Activated CD4-positive, alpha-beta T cell treated with anti-CD3 and anti-CD28 coated beads, Interleukin-2, amount 50 U/mL, for 48 hours (primary cell): Measurements from ENCODE around the gene GGNBP2.

Experiments
- DNase-seq, 2 experiments: peaks; one replicate each; pipeline ENCODE4 v3.0.0-alpha.2; 2020

GGNBP2 gene

DNA sequence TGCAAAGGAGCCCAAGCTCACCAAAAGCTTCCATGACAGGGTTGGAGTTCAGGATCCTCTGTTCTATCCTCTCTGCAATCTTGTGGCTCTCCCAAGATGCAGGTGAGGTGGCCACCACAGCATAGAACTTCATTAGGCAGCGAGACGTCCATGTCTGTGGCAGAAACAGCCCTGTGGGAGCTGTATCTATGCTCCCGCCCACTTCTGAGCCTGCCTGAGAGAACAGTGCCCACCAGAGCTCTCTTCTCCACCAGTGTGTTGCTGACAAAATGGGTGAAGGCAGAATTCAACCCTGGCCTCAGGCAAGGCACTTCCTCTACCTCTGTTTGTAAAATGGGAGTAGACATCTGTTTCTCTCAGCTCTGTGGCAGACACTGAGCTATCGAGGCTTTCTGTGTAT is 28.9 kb upstream of the GGNBP2 start:
- no peak for DNase-seq

DNA sequence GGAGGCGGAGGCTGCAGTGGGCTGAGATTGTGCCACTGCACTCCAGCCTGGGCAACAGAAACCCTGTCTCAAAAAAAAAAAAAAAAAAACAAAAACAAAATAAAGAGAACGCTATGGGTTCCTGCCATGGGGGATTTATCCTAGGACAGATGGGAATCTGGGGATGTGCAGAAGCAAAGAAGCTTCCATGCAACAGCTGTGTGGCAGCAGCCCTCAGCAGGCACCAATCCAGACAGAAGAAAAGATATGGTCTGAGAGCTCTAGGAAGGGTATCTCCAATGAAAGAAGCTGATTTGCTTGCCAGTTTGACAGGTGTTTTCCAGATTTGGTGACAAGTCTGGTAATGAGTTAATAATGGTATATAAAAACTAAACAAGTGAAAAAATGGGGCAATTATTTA is 21.6 kb upstream of the GGNBP2 start:
- no peak for DNase-seq

DNA sequence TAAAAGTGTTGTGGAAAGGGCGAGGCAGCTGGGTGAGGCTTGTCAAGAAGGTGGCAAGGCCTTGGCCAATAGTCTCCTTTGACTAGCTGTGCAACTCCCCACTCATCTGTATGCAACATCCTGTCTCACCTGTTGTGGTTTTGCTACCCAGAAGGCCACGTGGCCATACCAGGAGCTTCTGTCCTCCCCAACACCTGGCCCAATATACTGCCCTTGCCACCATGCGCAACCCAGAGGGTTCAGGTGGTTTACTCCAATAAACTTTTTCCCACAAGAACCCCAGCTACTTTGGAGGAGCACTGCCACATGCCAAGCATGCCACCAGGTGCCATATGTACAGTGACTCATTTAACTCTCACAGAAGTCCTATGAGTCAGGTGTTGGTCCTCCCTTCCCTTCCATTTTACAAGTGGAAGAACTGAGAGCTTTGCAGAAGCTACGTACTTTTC is 20.3 kb upstream of the GGNBP2 start:
- no peak for DNase-seq

DNA sequence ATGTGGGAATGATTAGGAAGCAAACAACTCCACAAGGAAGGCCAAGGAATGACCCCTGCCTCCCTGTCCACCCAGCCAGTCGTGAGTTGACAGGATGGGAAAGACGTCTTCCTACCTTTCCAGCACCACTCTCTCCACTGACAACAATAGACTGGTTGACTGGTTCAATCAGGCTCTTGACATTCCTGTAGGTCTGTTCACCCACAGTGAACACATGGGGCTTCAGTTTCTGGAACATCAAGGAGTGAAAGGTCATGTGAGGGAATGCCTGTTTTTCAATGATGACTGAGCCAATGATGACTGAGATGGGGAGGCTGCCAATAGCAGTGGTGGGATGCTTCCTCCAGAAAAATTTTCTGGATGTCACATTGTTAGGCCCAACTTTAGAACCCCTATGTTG is 19.6 kb upstream of the GGNBP2 start:
- no peak for DNase-seq

DNA sequence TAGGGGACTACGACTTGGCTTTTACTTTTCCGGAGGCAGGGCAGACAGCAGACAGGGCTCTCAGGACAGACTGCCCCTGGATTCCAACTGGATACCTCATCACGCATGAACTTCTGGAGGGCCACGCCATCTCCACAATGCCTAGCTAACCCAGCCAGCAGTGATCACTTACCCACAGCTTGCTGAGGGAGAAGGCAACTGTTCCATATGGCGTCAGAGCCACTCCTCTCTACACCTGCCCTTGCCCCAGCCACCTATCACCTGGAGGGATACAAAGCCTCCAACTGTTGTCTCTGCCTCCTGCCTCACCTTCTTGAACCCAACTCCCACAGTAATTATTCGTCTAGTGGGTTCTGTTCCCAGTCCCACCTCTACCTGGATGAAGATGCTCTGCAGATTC is 18.8 kb upstream of the GGNBP2 start:
- no peak for DNase-seq

DNA sequence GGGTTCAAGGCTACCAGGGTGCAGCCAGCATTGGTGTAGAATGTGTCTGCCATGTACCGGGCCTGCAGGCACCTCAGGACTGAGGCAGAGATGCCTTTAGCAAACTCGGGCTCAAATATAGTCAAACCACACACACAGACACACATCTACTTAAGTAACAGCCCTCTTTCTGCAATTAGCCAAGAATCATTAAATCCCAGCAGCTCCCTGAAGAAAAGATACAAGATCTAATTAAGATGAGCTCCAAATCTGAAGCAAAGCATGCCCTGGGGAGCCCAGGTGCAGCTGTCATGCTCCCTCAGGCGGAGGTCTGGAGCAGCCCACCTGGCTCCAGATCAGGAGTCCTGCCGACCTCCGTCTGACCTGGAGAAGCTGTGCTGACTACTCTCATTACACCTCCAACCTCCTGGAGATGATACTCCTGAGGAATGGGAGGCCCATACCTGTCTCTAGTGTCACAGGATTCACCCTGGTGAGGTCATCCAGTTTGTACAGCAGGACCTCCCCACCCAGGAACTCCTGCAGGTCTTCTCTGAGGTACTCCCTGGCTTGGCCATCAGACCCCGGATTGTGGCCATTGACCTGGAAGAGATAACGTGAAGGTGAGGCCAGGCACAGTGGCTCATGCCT is 17.0 kb upstream of the GGNBP2 start:
- DNase-seq, result no peak

DNA sequence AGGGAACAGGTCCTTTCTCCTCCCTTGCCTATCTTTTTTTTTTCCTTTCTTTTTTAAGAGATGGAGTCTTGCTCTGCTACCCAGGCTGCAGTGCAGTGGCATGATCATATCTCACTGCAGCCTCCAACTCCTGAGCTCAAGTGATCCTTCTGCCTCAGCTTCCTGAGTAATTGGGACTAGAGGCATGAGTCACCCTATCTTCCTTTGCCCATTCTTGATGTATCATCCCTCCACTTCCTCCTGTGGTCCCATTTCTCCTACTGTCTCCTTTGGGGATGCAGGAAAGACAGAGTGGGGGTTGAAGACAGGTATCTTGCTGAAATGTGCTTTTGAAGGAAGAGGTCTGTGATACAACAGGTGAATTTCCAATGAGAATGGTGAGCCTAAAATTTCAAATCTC is 15.6 kb upstream of the GGNBP2 start:
- DNase-seq, result no peak

DNA sequence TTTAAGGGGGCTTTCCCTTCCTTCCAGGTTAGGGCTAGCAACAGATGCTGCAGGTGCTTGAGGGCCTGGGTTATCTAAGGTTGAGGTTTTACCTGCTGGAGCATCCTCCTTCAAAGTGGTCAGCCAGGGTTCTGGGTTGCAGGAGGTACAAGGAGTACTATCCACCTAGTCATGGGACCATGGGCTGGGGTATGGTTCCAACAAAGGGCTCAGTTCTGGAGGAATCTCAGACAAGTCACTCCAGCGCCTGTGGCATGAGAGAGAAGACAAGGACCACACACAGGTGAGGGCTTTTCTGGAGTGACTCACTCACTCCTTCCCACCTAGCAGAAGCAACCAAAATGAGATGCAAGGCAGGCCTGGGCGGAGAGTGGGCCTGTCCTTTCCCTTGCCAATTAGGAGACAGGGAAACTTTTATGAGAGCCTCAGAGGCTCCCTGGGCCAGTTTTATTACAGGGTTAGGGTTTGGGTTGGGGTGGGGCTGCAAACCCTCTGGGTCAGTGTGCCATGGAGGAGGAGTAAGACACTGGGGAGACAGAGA is 12.2 kb upstream of the GGNBP2 start:
- no peak for DNase-seq

DNA sequence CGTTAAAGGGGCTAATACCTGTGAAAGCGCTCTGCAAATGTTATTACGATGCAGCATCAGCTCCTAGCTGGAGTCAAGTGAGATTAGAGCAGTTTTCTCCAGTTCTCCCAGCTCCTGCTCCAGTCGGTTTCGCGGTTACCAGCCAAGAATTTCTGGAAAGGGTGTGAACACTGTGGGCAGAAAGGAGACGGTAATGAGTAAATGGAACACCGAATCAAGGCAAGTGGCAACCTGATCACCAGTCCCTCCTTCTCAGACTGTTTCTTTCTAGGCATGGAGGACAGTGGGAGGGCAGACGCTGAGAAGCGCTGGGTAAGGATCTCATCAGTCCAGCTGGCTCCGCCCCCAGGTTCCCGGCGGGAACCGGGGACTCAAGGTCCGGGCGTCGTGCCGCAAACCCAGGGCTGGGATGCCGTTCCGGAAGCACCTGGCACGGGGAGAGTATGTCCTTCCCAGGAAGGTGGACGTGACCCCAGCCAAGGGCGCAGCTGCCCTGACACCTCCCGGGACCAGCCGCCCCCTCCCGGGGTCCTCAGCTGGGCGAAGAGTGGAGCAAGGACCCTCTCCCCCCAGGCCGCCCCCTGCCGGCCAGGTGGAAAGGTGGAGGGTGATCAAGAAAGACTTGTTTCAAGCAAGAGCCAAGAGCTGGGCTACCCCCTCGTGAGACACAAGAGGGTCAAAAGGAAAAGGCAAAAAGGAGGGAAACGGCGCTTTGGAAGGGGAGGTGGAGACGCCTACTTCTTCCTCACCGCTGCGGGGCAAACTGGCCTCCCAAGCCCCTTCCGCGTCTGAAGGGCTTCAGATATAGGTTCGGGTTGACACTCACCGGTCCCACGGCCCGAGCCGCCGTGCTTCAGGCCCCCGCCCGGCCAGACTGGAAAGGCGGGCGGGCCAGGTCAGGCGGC is 10.5 kb upstream of the GGNBP2 start:
- DNase-seq, result peak; percentile 60 to 72

DNA sequence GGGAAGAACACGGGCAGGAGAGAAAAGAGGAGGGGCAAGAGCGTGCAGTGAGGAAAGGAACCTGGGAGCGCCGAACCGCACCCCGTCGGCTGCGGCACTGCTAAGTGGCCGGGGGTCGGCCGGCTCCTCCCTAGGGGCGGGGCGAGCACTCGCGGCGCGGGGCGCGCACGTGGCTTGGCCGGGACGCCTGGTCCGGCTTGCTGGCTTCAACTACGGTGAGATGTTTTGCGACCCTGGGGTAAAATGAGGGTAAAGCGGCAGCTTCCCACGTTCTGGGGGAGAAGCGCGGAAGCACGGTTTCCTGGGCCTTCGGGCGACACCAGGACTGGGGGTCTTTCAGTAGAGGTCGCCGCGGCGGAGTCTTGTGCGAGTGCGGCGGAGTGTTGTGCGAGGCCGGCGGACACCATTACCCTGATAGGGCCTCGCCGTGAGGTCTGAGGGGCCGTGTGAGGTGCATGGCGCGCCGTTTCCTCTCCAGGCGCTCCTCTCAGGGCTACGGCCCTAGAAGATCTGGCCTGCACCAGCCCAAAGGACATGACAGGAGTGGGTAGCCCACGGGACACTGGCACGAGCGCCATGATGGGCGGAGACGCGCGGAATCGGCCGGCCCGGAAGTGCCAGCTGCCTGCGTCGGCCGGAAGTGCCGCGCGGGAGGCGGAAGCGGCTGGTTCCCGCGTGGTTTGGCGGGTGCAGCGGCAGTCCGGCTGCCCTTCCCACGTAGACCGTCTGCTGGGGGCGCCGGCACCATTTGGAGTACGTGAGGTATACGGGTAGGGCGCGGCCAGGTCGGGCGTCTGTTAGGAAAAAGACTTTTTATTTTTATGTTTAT is 9.7 kb upstream of the GGNBP2 start, which contains the start of the genes MYO19 and PIGW:
TSS of gene MYO19 (minus strand) at position 29 of the 829 bp plus-strand sequence. CDS start 2,330 bp downstream, outside the sequence.
TSS of gene PIGW (plus strand) at position 148 of the 829 bp plus-strand sequence. CDS start 2,115 bp downstream, outside the sequence.
- DNase-seq, result peak; percentile 87 to 89

DNA sequence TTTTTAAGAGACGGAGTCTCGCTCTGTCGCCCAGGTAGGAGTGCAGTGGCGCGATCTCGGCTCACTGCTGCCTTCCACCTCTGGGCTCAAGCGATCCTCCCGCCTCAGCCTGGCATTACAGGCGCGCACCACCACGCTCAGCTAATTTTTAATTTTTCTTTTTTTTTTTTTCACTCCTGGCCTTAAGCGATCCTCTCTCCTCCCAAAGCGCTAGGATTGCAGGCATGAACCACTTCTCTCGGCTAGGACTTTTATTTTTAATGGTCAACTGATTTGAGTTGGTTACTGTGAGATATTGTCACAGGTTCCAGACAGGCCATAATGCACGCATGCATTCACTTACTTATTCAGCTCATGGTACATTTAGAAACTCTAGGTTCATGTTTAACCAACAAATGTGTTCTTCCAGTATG is 9.0 kb upstream of the GGNBP2 start:
- no peak for DNase-seq

DNA sequence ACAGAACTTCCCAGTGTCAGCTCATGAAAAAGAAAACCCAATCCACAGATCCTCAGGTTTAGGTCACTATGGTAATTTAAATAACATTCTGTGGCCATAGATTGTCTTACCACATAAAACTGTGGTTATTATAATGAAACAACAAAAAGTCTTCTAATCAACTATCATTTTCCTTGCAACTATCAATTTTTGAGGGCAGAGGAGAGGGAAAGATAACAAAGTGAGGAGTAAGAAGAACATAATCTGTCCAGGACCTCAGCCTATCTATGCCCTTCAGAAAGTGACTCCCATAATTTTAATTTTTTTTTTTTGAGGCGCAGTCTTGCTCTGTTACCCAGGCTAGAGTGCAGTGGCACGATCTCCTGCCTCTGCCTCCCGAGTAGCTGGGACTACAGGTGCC is 4.0 kb upstream of the GGNBP2 start:
- no peak for DNase-seq

DNA sequence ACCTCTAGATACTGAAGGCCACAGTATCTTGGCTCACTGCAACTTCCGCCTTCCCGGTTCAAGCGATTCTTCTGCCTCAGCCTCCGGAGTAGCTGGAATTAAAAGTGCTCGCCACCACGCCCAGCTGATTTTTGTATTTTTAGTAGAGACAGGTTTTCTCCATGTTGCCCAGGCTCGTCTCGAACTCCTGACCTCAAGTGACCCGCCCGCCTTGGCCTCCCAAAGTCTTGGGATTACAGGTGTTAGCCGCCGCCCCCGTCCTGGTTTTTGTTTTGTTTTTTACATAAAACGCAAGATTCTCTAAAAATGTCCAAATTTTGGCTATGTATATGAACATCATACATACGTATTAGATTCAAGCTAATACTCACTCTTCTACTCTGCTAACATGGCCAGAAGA is 2.0 kb upstream of the GGNBP2 start:
- no peak for DNase-seq

DNA sequence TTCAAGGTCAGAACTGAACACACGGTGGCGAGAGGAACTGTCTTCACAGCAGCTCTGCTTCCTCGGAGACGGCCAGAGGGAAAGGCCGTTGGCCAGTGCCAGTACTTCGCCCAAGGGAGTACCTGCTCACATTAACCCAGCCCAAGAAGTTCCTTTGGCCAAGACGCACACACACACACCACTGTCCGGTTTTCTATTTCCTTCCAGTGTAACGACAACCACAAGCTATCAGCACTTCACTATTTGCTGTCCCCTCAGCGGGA is 744 bp upstream of the GGNBP2 start:
- DNase-seq, result peak in 1 of 2 experiments; percentile 29

DNA sequence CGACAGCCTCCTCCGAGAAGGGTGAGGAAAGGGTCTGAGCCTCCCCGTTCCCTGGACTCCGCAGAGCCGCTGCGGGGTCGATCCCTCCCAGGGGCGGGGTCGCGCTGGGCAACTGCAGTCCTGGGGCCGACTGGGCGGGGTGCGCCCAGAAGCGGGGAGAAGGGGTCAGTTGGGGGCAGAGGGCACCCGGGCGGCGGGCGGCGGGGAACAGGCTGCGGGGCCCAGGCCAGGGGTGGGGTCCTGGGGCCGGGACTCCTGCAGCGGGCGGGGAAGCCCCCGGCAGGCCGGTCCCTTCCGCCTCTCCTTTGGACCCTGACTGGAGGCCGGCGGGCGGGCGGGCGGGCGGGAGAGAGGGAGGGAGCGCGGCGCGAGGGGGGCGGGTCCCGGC is 352 bp downstream of the GGNBP2 start:
- DNase-seq, result no peak

DNA sequence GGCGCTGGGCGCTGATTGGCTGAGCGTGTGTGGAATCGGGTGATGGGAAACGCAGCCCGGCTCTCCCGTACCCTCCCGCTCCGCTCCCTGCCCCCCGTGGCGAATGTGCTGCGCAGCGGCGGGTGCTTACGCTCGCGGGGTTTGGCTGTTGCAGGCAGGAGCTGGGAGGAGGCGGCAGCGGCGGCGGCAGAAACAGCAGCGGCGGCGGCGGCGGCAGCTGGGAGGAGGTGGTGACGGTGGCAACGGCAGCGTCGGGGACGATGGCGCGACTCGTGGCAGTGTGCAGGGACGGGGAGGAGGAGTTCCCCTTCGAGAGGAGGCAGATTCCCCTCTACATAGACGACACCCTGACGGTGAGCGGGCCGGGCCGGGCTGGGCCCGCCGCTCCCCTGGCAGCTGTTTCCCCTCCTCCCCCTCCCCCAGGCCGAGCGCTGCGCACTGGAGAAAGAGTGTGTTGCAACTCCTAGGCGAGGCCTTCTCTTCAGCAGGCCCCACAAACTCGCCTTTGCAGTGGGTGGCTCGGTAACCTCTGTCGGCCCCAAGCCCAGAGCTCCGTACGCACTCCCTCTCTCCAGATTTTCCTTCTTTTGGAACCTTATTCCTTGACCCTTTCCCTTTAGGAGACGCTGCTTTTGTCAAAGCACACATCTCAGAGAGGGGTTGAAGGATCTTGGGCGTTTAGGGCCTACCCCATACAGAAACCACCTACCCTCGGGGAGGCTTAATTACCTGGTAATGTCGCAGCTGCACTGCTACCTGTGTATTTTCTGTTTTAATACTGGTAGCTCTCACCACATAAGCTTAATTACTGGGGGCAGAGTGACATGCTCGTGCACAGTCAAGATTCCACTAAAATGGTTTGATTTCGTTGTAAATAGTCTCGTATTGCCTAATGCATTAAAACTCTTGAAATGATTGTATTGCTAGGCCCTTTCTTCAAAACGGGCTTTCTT is 1.0 kb downstream of the GGNBP2 start:
- peak; percentile 94 to 96 for DNase-seq

DNA sequence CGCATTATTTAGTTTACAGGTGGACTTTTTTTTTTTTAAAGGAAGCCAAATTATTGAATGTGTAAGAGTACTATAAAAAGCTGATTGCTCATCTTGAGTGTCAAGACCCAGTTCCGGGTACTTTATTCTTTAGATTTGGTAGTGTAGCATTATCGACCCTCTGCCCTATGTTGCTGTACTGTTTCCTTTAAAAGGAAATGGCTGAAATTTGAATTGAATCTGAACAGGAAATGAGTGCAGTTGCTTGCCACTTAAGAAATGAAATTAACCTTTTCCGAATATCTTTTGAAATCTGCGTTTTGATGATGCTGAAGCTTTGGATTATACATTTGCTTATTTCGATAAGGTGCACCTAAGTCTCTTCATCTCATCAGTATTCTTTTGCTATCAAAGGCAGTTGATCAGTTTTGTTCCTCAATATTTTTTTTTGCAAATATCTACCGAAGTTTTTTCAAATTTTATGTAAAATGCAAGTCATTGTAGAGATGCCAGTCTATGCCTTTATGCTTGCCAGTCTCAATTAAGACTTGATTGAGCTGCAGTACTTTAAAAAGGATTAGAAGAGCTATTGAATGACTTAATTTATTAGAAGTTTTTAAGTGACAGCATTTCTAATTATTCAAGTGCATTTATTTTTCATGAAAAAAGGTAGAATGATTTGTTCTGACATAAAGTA is 1.8 kb downstream of the GGNBP2 start:
- no peak for DNase-seq

DNA sequence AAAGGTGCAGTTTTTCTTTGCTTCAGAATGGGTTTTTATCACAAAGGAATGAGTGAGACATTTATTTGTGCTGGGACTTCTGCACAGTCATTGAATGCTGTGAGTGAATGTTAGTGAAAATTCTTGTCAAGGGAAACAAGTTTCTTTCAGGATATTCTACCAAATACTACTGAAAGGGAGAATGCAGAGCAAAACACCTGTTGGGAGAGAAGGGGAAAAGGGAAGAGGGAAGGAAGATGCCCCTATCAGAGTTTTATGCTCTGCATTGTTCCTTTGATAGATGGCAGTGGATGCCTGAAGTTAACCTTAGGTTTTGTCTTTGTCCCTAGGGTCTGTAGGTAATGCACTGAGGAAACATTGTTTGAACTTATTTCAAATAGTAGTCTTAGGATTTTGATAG is 3.1 kb downstream of the GGNBP2 start:
- DNase-seq, result no peak

DNA sequence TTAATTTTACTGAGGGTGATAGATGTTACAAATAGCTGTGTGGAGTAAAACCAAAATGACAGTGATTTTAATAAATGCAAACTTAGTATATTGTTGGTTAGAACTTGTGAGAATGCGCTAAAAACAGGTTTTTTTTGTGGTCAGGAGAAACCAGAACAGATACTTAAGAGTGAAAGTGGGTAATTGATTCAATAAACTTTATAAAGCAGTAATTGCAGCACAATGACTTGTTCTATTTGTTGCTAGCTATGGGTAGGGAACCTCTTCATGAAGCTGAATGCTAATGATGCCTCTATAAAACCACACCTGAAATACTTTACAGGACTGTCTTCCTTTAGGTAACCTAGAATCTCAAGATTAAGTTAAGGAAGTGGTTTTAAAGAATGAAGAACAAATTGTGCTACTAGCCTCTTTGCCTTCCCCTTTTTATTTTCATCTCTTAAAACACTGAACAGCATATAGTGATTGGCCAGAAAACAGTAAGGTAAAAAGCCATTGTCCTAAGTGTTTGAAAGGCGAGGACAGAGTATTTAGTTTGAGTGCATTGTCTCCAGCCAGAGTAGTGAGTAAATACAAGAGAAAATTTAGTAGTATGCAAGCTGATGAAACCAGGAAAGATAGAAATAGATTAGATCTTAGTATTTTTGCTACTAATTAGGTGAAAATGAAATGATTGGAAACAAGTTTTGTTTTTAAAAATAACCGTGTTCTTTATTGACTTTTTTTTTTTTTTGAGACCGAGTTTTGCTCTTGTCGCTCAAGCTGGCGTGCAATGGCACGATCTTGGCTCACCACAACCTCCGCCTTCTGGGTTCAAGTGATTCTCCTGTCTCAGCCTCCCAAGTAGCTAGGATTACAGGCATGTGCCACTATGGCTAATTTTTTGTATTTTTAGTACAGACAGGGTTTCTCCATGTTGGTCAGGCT is 6.0 kb downstream of the GGNBP2 start:
- DNase-seq, result no peak

DNA sequence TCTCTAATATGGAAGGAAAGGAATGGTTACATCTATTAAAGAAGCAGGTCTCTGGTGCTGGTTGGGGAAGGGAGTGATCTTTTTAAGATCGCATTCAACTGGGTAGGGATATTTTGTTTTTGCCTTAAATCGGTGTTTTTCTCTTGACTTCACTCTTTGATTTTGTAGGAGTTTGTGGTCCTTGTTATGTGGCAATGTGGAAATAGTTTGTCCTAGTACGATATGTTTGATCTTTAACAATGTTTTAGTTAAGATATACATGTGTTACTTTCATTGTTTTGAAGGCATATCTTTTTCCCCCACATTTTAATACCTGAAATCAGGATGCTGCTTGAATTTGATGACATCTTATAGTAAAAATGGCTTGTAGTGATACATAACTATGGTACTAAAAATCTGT is 8.7 kb downstream of the GGNBP2 start:
- DNase-seq, result no peak
